SH-SY5Y (cell line): ENCODE results near the gene SIGLEC10.

Experiments used
- GATA2 ChIP-seq: IDR thresholded peaks from 2 replicates; pipeline ENCODE4 v1.6.1; 2011; ENCODE audit warnings: mild to moderate bottlenecking, low read depth, low read length
- GATA3 ChIP-seq: IDR thresholded peaks from 2 replicates; pipeline ENCODE4 v1.6.1; 2011; ENCODE audit warnings: low read depth, mild to moderate bottlenecking, low read length, moderate library complexity

SIGLEC10 gene

GRCh38 chr19:51382004-51382403 lies 35.4 kb downstream of the SIGLEC10 start:
- TF ChIP-seq GATA2 (no peak), GATA3 (no peak)

GRCh38 chr19:51380379-51380778 lies 37.1 kb downstream of the SIGLEC10 start:
- TF ChIP-seq GATA3, result no peak
- no peak for TF ChIP-seq GATA2

- TF ChIP-seq GATA2, result no peak
- no peak for TF ChIP-seq GATA3
These were observed 40.0 kb downstream of the SIGLEC10 start for GRCh38 chr19:51377422-51377821.

GRCh38 chr19:51375504-51376221 lies 41.8 kb downstream of the SIGLEC10 start:
- TF ChIP-seq GATA2, result no peak
- no peak for TF ChIP-seq GATA3

- TF ChIP-seq GATA2 (no peak), GATA3 (no peak)
These were observed 44.6 kb downstream of the SIGLEC10 start, which contains the start of gene NKG7 for GRCh38 chr19:51372649-51373504. TSS of gene NKG7 (minus strand) at chr19:51372654. CDS start at chr19:51372535, 119 bp downstream.

GRCh38 chr19:51372021-51372648 lies 45.3 kb downstream of the SIGLEC10 start:
- TF ChIP-seq GATA2 (no peak), GATA3 (no peak)

- TF ChIP-seq GATA2 (no peak), GATA3 (no peak)
These were observed 46.2 kb downstream of the SIGLEC10 start for GRCh38 chr19:51371186-51371690.

- TF ChIP-seq GATA3 (no peak), GATA2 (no peak)
These were observed 47.2 kb downstream of the SIGLEC10 start for GRCh38 chr19:51370230-51370629.

- TF ChIP-seq GATA2 (no peak), GATA3 (no peak)
These were observed 48.8 kb downstream of the SIGLEC10 start, which contains the start of gene CLDND2 for GRCh38 chr19:51368366-51369282. TSS of gene CLDND2 (minus strand) at chr19:51369003. CDS start at chr19:51368577, 426 bp downstream.

GRCh38 chr19:51367565-51368365 lies 49.7 kb downstream of the SIGLEC10 start:
- TF ChIP-seq GATA2 (no peak), GATA3 (no peak)

- TF ChIP-seq GATA2 (no peak), GATA3 (no peak)
These were observed 50.2 kb downstream of the SIGLEC10 start for GRCh38 chr19:51367255-51367564.
